CD4-positive, alpha-beta T cell (primary cell): ENCODE data around the gene MAP3K20. TPM values are rescaled to one million over a fixed set of nuclear protein-coding genes. Genes with fewer than 3 reads are reported as not detected.

Experiments
- ATAC-seq: fragments of 200-7000 bp; cut with Tn5 transposase; one replicate; pipeline ENCODE4 v1.10.0; 2022; ENCODE audit warnings: mild to moderate bottlenecking; ENCODE audit not compliant: poor library complexity
- CTCF ChIA-PET: fragments of 350-600 bp; sonication (Branson Sonifier 250); formaldehyde crosslinking; loops from one replicate; lab custom pipeline; 2021; ENCODE audit warnings: antibody characterized with exemption, inconsistent platforms; lab: Charles Lee
- POLR2A ChIA-PET: fragments of 350-600 bp; sonication (Branson Sonifier 250); formaldehyde crosslinking; loops from one replicate; lab custom pipeline; 2021; ENCODE audit warnings: antibody characterized with exemption, inconsistent platforms; lab: Charles Lee
- DNase-seq, 14 experiments: peaks; one replicate each; pipeline ENCODE4 v3.0.0-alpha.2; 2013 to 2020; ENCODE audit warnings: mixed read lengths in 2 of 14
- H3K27ac ChIP-seq, 2 donors: one replicate each; pipeline versions ENCODE4 v1.5.1 to v1.7.0; 2013; ENCODE audit warnings: low read length in 2 of 2, low read depth in 1 of 2, mild to moderate bottlenecking in 1 of 2
- H3K27me3 ChIP-seq, 2 experiments: 1 replicate in 1 of 2; 2 replicates in 1 of 2; pipeline versions ENCODE4 v1.6.1 to v1.7.0; 2013; ENCODE audit warnings: low read length in 2 of 2, control low read depth in 1 of 2, mild to moderate bottlenecking in 1 of 2, moderate library complexity in 1 of 2; ENCODE audit not compliant: insufficient read depth in 2 of 2, control insufficient read depth in 1 of 2
- H3K36me3 ChIP-seq: one replicate; pipeline ENCODE4 v1.6.1; 2013; ENCODE audit warnings: low read length, control low read depth; ENCODE audit not compliant: insufficient read depth
- H3K4me1 ChIP-seq: one replicate; pipeline ENCODE4 v1.6.1; 2013; ENCODE audit warnings: low read length, control low read depth; ENCODE audit not compliant: insufficient read depth
- H3K4me3 ChIP-seq: one replicate; pipeline ENCODE4 v1.5.1; 2013; ENCODE audit warnings: mild to moderate bottlenecking, low read length, moderate library complexity
- H3K9me3 ChIP-seq, 2 experiments: 1 replicate in 1 of 2; 2 replicates in 1 of 2; pipeline versions ENCODE4 v1.6.1 to v1.7.0; 2013; ENCODE audit warnings: low read length in 2 of 2, mild to moderate bottlenecking in 2 of 2, control low read depth in 1 of 2, moderate library complexity in 1 of 2; ENCODE audit not compliant: control insufficient read depth in 1 of 2, insufficient read depth in 1 of 2
- H3K27ac Mint-ChIP-seq: one replicate; pipeline ENCODE4 v1.8.0; 2020; ENCODE audit warnings: mixed read lengths
- H3K27me3 Mint-ChIP-seq: one replicate; pipeline ENCODE4 v1.8.0; 2021; ENCODE audit warnings: mixed read lengths
- H3K36me3 Mint-ChIP-seq: one replicate; pipeline ENCODE4 v1.8.0; 2021; ENCODE audit warnings: low read depth, mixed read lengths
- H3K4me1 Mint-ChIP-seq: one replicate; pipeline ENCODE4 v1.8.0; 2021; ENCODE audit warnings: low read depth, mixed read lengths
- H3K4me3 Mint-ChIP-seq: one replicate; pipeline ENCODE4 v1.8.0; 2020; ENCODE audit warnings: mild to moderate bottlenecking, mixed read lengths
- H3K9me3 Mint-ChIP-seq: one replicate; pipeline ENCODE4 v1.8.0; 2020; ENCODE audit warnings: mixed read lengths
- intact Hi-C, 2 experiments: fragments of 100-400 bp; cut with DNase I in 1 of 2; cut with micrococcal nuclease in 1 of 2; formaldehyde crosslinking; loops; one replicate each; pipeline versions ENCODE4 v1.15.1 to v1.9.0; 2023 to 2025; cut with DNase I, micrococcal nuclease
- total RNA-seq, 174 experiments: library from RNA in 2 of 174; stranded (reverse) in 2 of 174; gene quantifications; one replicate each; pipeline ENCODE4 v1.2.3 and lab custom pipeline; 2021 to 2026
- TF ChIP-seq, protein P1 (sequence below): fragments of 200-600 bp; IDR thresholded peaks from one replicate; pipeline ENCODE4 v1.8.0; 2022; ENCODE audit warnings: antibody characterized with exemption, mild to moderate bottlenecking

MAP3K20 gene
- total RNA-seq, 2 experiments from 2014 or later = 0.36 to 0.39 TPM

GRCh38 chr2:173164396-173164795, 88.8 kb downstream of the MAP3K20 start:
- Mint-ChIP-seq H3K36me3 (no peaks in the 10 kb centered on the region), H3K4me3 (no peak overlapping the region), H3K27ac (no peak overlapping the region), H3K27me3 (no peaks in the 10 kb centered on the region), H3K4me1 (no peaks in the 10 kb centered on the region), H3K9me3 (no peaks in the 10 kb centered on the region)
- Histone ChIP-seq H3K27me3 (no peaks in the 10 kb centered on the region), H3K36me3 (no peaks in the 10 kb centered on the region), H3K9me3 (no peaks in the 10 kb centered on the region), H3K4me1 (no peaks in the 10 kb centered on the region), H3K27ac (no peak overlapping the region), H3K4me3 (no peak overlapping the region)
- DNase-seq = no peak
- TF ChIP-seq, protein P1, sequence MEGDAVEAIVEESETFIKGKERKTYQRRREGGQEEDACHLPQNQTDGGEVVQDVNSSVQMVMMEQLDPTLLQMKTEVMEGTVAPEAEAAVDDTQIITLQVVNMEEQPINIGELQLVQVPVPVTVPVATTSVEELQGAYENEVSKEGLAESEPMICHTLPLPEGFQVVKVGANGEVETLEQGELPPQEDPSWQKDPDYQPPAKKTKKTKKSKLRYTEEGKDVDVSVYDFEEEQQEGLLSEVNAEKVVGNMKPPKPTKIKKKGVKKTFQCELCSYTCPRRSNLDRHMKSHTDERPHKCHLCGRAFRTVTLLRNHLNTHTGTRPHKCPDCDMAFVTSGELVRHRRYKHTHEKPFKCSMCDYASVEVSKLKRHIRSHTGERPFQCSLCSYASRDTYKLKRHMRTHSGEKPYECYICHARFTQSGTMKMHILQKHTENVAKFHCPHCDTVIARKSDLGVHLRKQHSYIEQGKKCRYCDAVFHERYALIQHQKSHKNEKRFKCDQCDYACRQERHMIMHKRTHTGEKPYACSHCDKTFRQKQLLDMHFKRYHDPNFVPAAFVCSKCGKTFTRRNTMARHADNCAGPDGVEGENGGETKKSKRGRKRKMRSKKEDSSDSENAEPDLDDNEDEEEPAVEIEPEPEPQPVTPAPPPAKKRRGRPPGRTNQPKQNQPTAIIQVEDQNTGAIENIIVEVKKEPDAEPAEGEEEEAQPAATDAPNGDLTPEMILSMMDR = no peak
- intact Hi-C loops = no loop called here
- ChIA-PET POLR2A (no interaction called here), CTCF (no interaction called here)
- no peak for ATAC-seq

GRCh38 chr2:173165443-173166238, 90.0 kb downstream of the MAP3K20 start:
- no peak overlapping the region for H3K4me3 Mint-ChIP-seq
- no peaks in the 10 kb centered on the region for H3K4me1 Mint-ChIP-seq
- POLR2A ChIA-PET = no interaction called here
- H3K27me3 Mint-ChIP-seq = no peaks in the 10 kb centered on the region
- DNase-seq = no peak
- Histone ChIP-seq H3K9me3 (no peaks in the 10 kb centered on the region), H3K4me1 (no peaks in the 10 kb centered on the region), H3K27ac (no peak overlapping the region), H3K27me3 (no peaks in the 10 kb centered on the region), H3K36me3 (no peaks in the 10 kb centered on the region), H3K4me3 (no peak overlapping the region)
- intact Hi-C loops = no loop called here
- CTCF ChIA-PET = no interaction called here
- no peak for ATAC-seq
- H3K9me3 Mint-ChIP-seq = no peaks in the 10 kb centered on the region
- TF ChIP-seq, protein P1 = no peak
- no peak overlapping the region for H3K27ac Mint-ChIP-seq
- no peaks in the 10 kb centered on the region for H3K36me3 Mint-ChIP-seq

- no peak overlapping the region for H3K4me3 ChIP-seq
- H3K27me3 ChIP-seq = no peaks in the 10 kb centered on the region
- ChIA-PET POLR2A (no interaction called here), CTCF (interaction anchor here (1.5 kb wide), 1 partner anchor 165 kb away, joined by 3 read pairs; no protein-coding TSS in a partner anchor)
- Mint-ChIP-seq H3K4me3 (no peak overlapping the region), H3K4me1 (no peaks in the 10 kb centered on the region), H3K27ac (no peak overlapping the region), H3K27me3 (peaks cover 4% of the 10 kb centered on the region), H3K9me3 (no peaks in the 10 kb centered on the region), H3K36me3 (no peaks in the 10 kb centered on the region)
- intact Hi-C loops = no loop called here
- no peaks in the 10 kb centered on the region for H3K4me1 ChIP-seq
- H3K9me3 ChIP-seq = no peaks in the 10 kb centered on the region
- no peaks in the 10 kb centered on the region for H3K36me3 ChIP-seq
- no peak for DNase-seq
- H3K27ac ChIP-seq = no peak overlapping the region
- TF ChIP-seq, protein P1 = no peak
- ATAC-seq = no peak
These were observed 95.7 kb downstream of the MAP3K20 start for GRCh38 chr2:173171321-173171720.
